Measurements from ENCODE around the gene SPTAN1.

GRCh38 chr9:128621730-128622455, 69.5 kb downstream of the SPTAN1 start:
- no peak for TF ChIP-seq CTCF (IDR thresholded peaks at IDR 0.05)
- no peak for TF ChIP-seq REST (IDR thresholded peaks at IDR 0.05; ENCODE audit: insufficient read depth in 1 of 2, low read depth in 2 of 2, low read length in 1 of 2)
